ENCODE measurements around the gene SNAP47.

DNA sequence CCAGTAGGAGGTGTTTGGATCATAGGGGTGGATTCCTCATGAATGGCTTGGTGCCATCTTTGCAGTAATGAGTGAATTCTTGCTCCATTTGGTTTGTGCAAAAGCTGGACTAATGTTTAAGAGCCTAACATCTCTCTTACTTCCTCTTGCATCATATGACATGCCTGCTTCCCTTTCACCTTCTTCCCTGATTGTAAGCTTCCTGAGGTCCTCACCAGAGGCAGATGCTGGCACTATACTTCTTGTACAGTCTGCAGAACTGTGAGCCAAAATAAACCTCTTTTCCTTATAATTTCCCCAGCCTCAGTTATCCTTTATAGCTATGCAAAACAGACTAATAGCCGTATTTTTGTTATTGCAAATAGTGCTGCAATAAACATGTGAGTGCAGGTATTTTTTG lies 88.3 kb downstream of the SNAP47 start:
- TF ChIP-seq, protein P1, sequence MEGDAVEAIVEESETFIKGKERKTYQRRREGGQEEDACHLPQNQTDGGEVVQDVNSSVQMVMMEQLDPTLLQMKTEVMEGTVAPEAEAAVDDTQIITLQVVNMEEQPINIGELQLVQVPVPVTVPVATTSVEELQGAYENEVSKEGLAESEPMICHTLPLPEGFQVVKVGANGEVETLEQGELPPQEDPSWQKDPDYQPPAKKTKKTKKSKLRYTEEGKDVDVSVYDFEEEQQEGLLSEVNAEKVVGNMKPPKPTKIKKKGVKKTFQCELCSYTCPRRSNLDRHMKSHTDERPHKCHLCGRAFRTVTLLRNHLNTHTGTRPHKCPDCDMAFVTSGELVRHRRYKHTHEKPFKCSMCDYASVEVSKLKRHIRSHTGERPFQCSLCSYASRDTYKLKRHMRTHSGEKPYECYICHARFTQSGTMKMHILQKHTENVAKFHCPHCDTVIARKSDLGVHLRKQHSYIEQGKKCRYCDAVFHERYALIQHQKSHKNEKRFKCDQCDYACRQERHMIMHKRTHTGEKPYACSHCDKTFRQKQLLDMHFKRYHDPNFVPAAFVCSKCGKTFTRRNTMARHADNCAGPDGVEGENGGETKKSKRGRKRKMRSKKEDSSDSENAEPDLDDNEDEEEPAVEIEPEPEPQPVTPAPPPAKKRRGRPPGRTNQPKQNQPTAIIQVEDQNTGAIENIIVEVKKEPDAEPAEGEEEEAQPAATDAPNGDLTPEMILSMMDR (IDR thresholded peaks at IDR 0.05), result no peak
- no peak for TF ChIP-seq POLR2A (IDR thresholded peaks at IDR 0.05)
